ENCODE results near the gene CYP3A5.
"Not testable (repeated sequence)": the region's sequence is repeated elsewhere in the genome, so short reads cannot be mapped to it uniquely, and the experiment has no call there.

CYP3A5 gene

GRCh38 chr7:99672573-99672972 lies 7.2 kb downstream of the CYP3A5 start:
- no peak for TF ChIP-seq CTCF (IDR thresholded peaks at IDR 0.05; ENCODE audit: low read depth, low read length, missing control alignments)
- in situ Hi-C loops (cut with HindIII; ENCODE audit: low pct_ligation_motif_present, low sequenced_read_pairs): no loop called here
- DNase-seq: no peak
- H3K36me3 ChIP-seq (replicated peaks): no peaks in the 10 kb centered on the region
- H3K27ac ChIP-seq: no peak overlapping the region
- no peaks in the 10 kb centered on the region for H3K27me3 ChIP-seq (replicated peaks)
- H3K4me3 ChIP-seq (ENCODE audit: low read depth, low read length): no peak overlapping the region

GRCh38 chr7:99669782-99670181 lies 10.0 kb downstream of the CYP3A5 start:
- Histone ChIP-seq H3K36me3 (replicated peaks) (no peaks in the 10 kb centered on the region), H3K27me3 (replicated peaks) (no peaks in the 10 kb centered on the region), H3K27ac (no peak overlapping the region), H3K4me3 (ENCODE audit: low read depth, low read length) (no peak overlapping the region)
- no peak for DNase-seq
- TF ChIP-seq CTCF (IDR thresholded peaks at IDR 0.05; ENCODE audit: low read depth, low read length, missing control alignments): no peak
- in situ Hi-C loops (cut with HindIII; ENCODE audit: low pct_ligation_motif_present, low sequenced_read_pairs): no loop called here

GRCh38 chr7:99668541-99668940 lies 11.3 kb downstream of the CYP3A5 start:
- in situ Hi-C loops (cut with HindIII; ENCODE audit: low pct_ligation_motif_present, low sequenced_read_pairs): no loop called here
- H3K36me3 ChIP-seq (replicated peaks): no peaks in the 10 kb centered on the region
- H3K27ac ChIP-seq: no peak overlapping the region
- no peak for DNase-seq
- no peaks in the 10 kb centered on the region for H3K27me3 ChIP-seq (replicated peaks)
- no peak overlapping the region for H3K4me3 ChIP-seq (ENCODE audit: low read depth, low read length)
- TF ChIP-seq CTCF (IDR thresholded peaks at IDR 0.05; ENCODE audit: low read depth, low read length, missing control alignments): no peak

GRCh38 chr7:99667179-99667578 lies 12.6 kb downstream of the CYP3A5 start:
- H3K27ac ChIP-seq: no peak overlapping the region
- H3K36me3 ChIP-seq (replicated peaks): no peaks in the 10 kb centered on the region
- no peaks in the 10 kb centered on the region for H3K27me3 ChIP-seq (replicated peaks)
- no peak overlapping the region for H3K4me3 ChIP-seq (ENCODE audit: low read depth, low read length)
- no peak for DNase-seq
- TF ChIP-seq CTCF (IDR thresholded peaks at IDR 0.05; ENCODE audit: low read depth, low read length, missing control alignments): no peak
- in situ Hi-C loops (cut with HindIII; ENCODE audit: low pct_ligation_motif_present, low sequenced_read_pairs): no loop called here

GRCh38 chr7:99666013-99666395 lies 13.8 kb downstream of the CYP3A5 start:
- no peak for TF ChIP-seq CTCF (IDR thresholded peaks at IDR 0.05; ENCODE audit: low read depth, low read length, missing control alignments)
- DNase-seq: no peak
- H3K4me3 ChIP-seq (ENCODE audit: low read depth, low read length): no peak overlapping the region
- no peaks in the 10 kb centered on the region for H3K27me3 ChIP-seq (replicated peaks)
- in situ Hi-C loops (cut with HindIII; ENCODE audit: low pct_ligation_motif_present, low sequenced_read_pairs): no loop called here
- H3K27ac ChIP-seq: no peak overlapping the region
- no peaks in the 10 kb centered on the region for H3K36me3 ChIP-seq (replicated peaks)

- no peak for DNase-seq
- no peaks in the 10 kb centered on the region for H3K36me3 ChIP-seq (replicated peaks)
- no peaks in the 10 kb centered on the region for H3K27me3 ChIP-seq (replicated peaks)
- in situ Hi-C loops (cut with HindIII; ENCODE audit: low pct_ligation_motif_present, low sequenced_read_pairs): no loop called here
- H3K4me3 ChIP-seq (ENCODE audit: low read depth, low read length): no peak overlapping the region
- no peak for TF ChIP-seq CTCF (IDR thresholded peaks at IDR 0.05; ENCODE audit: low read depth, low read length, missing control alignments)
- H3K27ac ChIP-seq: no peak overlapping the region
Measured at GRCh38 chr7:99665312-99666012, 14.3 kb downstream of the CYP3A5 start.

- H3K4me3 ChIP-seq (ENCODE audit: low read depth, low read length); H3K27ac ChIP-seq; in situ Hi-C loops (cut with HindIII; ENCODE audit: low pct_ligation_motif_present, low sequenced_read_pairs); H3K27me3 ChIP-seq (replicated peaks); DNase-seq; H3K36me3 ChIP-seq (replicated peaks): not testable (repeated sequence)
Measured at GRCh38 chr7:99657879-99658278, 21.9 kb downstream of the CYP3A5 start.

GRCh38 chr7:99654626-99655025 lies 25.2 kb downstream of the CYP3A5 start:
- H3K4me3 ChIP-seq (ENCODE audit: low read depth, low read length); H3K27ac ChIP-seq; DNase-seq; H3K36me3 ChIP-seq (replicated peaks); in situ Hi-C loops (cut with HindIII; ENCODE audit: low pct_ligation_motif_present, low sequenced_read_pairs); H3K27me3 ChIP-seq (replicated peaks): not testable (repeated sequence)

All from brain microvascular endothelial cell (primary cell).